CD4-positive, alpha-beta memory T cell (primary cell): ENCODE results near the gene MAP2K5. TPM values are rescaled to one million over a fixed set of nuclear protein-coding genes. Genes with fewer than 3 reads are reported as not detected.

Source experiments
- CTCF ChIA-PET: fragments of 350-600 bp; sonication (Branson Sonifier 250); formaldehyde crosslinking; loops from one replicate; lab custom pipeline; 2021; ENCODE audit warnings: inconsistent platforms; ENCODE audit not compliant: partially characterized antibody; lab: Charles Lee
- POLR2A ChIA-PET: fragments of 350-600 bp; sonication (Branson Sonifier 250); formaldehyde crosslinking; loops from one replicate; lab custom pipeline; 2021; ENCODE audit not compliant: partially characterized antibody; lab: Charles Lee
- DNase-seq, 5 donors: peaks; one replicate each; pipeline versions ENCODE4 v3.0.0 to v3.0.0-alpha.2; 2020 to 2022; ENCODE audit warnings: mixed read lengths in 1 of 5
- H3K27ac ChIP-seq: one replicate; pipeline ENCODE4 v1.7.0; 2013; ENCODE audit warnings: low read depth, low read length
- H3K27me3 ChIP-seq: 2 replicates; pipeline ENCODE4 v1.7.0; 2013; ENCODE audit warnings: mild to moderate bottlenecking, low read length, moderate library complexity; ENCODE audit not compliant: insufficient read depth
- H3K36me3 ChIP-seq: 2 replicates; pipeline ENCODE4 v1.7.0; 2013; ENCODE audit warnings: mild to moderate bottlenecking, low read length, moderate library complexity; ENCODE audit not compliant: insufficient read depth
- H3K4me1 ChIP-seq: 2 replicates; pipeline ENCODE4 v1.7.0; 2013; ENCODE audit warnings: mild to moderate bottlenecking, low read length, moderate library complexity; ENCODE audit not compliant: insufficient read depth
- H3K4me3 ChIP-seq, 2 donors: one replicate each; pipeline ENCODE4 v1.7.0; 2013; ENCODE audit warnings: low read length in 2 of 2, mild to moderate bottlenecking in 1 of 2
- H3K9me3 ChIP-seq, 2 donors: one replicate each; pipeline ENCODE4 v1.7.0; 2013; ENCODE audit warnings: low read length in 2 of 2, control low read depth in 1 of 2; ENCODE audit not compliant: control insufficient read depth in 1 of 2
- H3K27ac Mint-ChIP-seq, 7 donors: one replicate each; pipeline ENCODE4 v1.8.0; 2020 to 2021; ENCODE audit warnings: mixed read lengths in 7 of 7, mild to moderate bottlenecking in 6 of 7, inconsistent platforms in 3 of 7, moderate library complexity in 3 of 7
- H3K27me3 Mint-ChIP-seq, 2 donors: one replicate each; pipeline ENCODE4 v1.8.0; 2020 to 2021; ENCODE audit warnings: mixed read lengths in 2 of 2
- H3K36me3 Mint-ChIP-seq, 2 donors: one replicate each; pipeline ENCODE4 v1.8.0; 2020 to 2021; ENCODE audit warnings: mixed read lengths in 2 of 2, inconsistent platforms in 1 of 2, mild to moderate bottlenecking in 1 of 2
- H3K4me1 Mint-ChIP-seq, 4 donors: one replicate each; pipeline ENCODE4 v1.8.0; 2020 to 2021; ENCODE audit warnings: mixed read lengths in 4 of 4, mild to moderate bottlenecking in 1 of 4
- H3K4me3 Mint-ChIP-seq, 8 donors: one replicate each; pipeline ENCODE4 v1.8.0; 2020 to 2021; ENCODE audit warnings: mixed read lengths in 8 of 8, mild to moderate bottlenecking in 7 of 8, moderate library complexity in 6 of 8, inconsistent platforms in 3 of 8
- H3K9me3 Mint-ChIP-seq, 8 donors: one replicate each; pipeline ENCODE4 v1.8.0; 2020 to 2021; ENCODE audit warnings: mixed read lengths in 8 of 8, mild to moderate bottlenecking in 5 of 8, inconsistent platforms in 3 of 8, moderate library complexity in 1 of 8
- intact Hi-C: fragments of 100-400 bp; cut with micrococcal nuclease; formaldehyde crosslinking; loops from one replicate; pipeline ENCODE4 v1.15.1; 2023
- polyA plus RNA-seq, 2 donors: library from polyadenylated mRNA; unstranded; fragments of 300-500 nt; fragmentation: Illumina TruSeq; gene quantifications; one replicate each; pipeline ENCODE4 v1.2.3, GENCODE V29; 2021
- total RNA-seq, 2 experiments: library from RNA; stranded (reverse); gene quantifications; one replicate each; pipeline ENCODE4 v1.2.3, GENCODE V29; 2021

The MAP2K5 gene
- total and polyA plus RNA-seq, 4 experiments from 2014 or later: 15.2 to 31.4 (median 24.9) TPM

- Histone ChIP-seq H3K27me3 (no peaks in the 10 kb centered on the region), H3K4me3 (no peak overlapping the region), H3K27ac (no peak overlapping the region), H3K9me3 (no peaks in the 10 kb centered on the region), H3K4me1 (peaks cover under 1% of the 10 kb centered on the region), H3K36me3 (peaks cover 6% of the 10 kb centered on the region)
- no peak for DNase-seq
- H3K9me3 Mint-ChIP-seq: peaks cover 0 to 3% (median 0%) of the 10 kb centered on the region in 8 donors
- CTCF ChIA-PET: no interaction called here
- H3K27me3 Mint-ChIP-seq: no peaks in the 10 kb centered on the region
- H3K27ac Mint-ChIP-seq: no peak overlapping the region
- intact Hi-C loops: no loop called here
- POLR2A ChIA-PET: interaction anchor here (0.8 kb wide), 1 partner anchor 17 kb away, joined by 3 read pairs; the partner anchor contains the start of gene MAP2K5
- H3K4me3 Mint-ChIP-seq: no peak overlapping the region
- peaks cover 57 to 59% of the 10 kb centered on the region in 2 donors for H3K36me3 Mint-ChIP-seq
- H3K4me1 Mint-ChIP-seq: peaks cover 13 to 23% (median 17%) of the 10 kb centered on the region in 4 donors
Measured at GRCh38 chr15:67559158-67559557, 16.7 kb downstream of the MAP2K5 start.

DNA sequence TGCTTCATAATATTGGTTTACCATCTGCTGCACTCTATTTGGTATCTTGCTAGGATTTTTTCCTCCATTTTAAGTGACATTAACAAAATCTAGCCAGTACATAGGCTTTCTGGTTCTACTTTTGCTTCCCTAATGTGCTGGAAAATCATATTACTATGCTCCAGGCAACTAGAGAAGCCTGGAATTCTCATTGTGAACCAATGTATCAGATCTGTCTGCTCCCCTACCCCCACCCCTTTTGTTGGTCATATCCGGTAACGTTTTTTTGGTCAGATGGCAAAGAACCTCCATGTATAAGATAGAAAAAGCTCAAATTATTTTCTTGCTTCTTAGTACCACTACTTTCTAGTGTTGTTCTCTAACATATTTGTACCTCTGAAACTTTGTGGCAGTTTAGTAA lies 17.1 kb downstream of the MAP2K5 start:
- DNase-seq: no peak
- no peak overlapping the region for H3K27ac ChIP-seq
- intact Hi-C loops: no loop called here
- H3K4me3 ChIP-seq: no peak overlapping the region
- no peak overlapping the region for H3K27ac Mint-ChIP-seq
- H3K27me3 Mint-ChIP-seq: no peaks in the 10 kb centered on the region
- H3K4me3 Mint-ChIP-seq: no peak overlapping the region
- H3K9me3 ChIP-seq: no peaks in the 10 kb centered on the region
- H3K36me3 Mint-ChIP-seq: peaks cover 58 to 60% of the 10 kb centered on the region in 2 donors
- ChIA-PET POLR2A (no interaction called here), CTCF (no interaction called here)
- no peaks in the 10 kb centered on the region for H3K27me3 ChIP-seq
- H3K36me3 ChIP-seq: peaks cover 6% of the 10 kb centered on the region
- H3K4me1 ChIP-seq: peaks cover 5% of the 10 kb centered on the region
- H3K4me1 Mint-ChIP-seq: peaks cover 17 to 27% (median 21%) of the 10 kb centered on the region in 4 donors
- peaks cover 0 to 3% (median 0%) of the 10 kb centered on the region in 8 donors for H3K9me3 Mint-ChIP-seq

- POLR2A ChIA-PET: no interaction called here
- Mint-ChIP-seq H3K4me3 (no peak overlapping the region), H3K27me3 (no peaks in the 10 kb centered on the region)
Measured at GRCh38 chr15:67560320-67560719, 17.8 kb downstream of the MAP2K5 start.

GRCh38 chr15:67563092-67563491 lies 20.6 kb downstream of the MAP2K5 start:
- intact Hi-C loops: no loop called here
- CTCF ChIA-PET: no interaction called here
- Histone ChIP-seq H3K4me1 (peaks cover 9% of the 10 kb centered on the region), H3K4me3 (no peak overlapping the region), H3K9me3 (no peaks in the 10 kb centered on the region), H3K27ac (no peak overlapping the region), H3K27me3 (no peaks in the 10 kb centered on the region), H3K36me3 (no peaks in the 10 kb centered on the region)
- H3K36me3 Mint-ChIP-seq: peaks cover 45 to 48% of the 10 kb centered on the region in 2 donors
- no peak for DNase-seq
- peaks cover 0 to 2% (median 0%) of the 10 kb centered on the region in 8 donors for H3K9me3 Mint-ChIP-seq
- no peak overlapping the region for H3K27ac Mint-ChIP-seq
- no peak overlapping the region for H3K4me3 Mint-ChIP-seq
- H3K4me1 Mint-ChIP-seq: peaks cover 17 to 33% (median 25%) of the 10 kb centered on the region in 4 donors
- POLR2A ChIA-PET: no interaction called here
- no peaks in the 10 kb centered on the region for H3K27me3 Mint-ChIP-seq

More at GRCh38 chr15:67560320-67560719, 17.8 kb downstream of the MAP2K5 start:
- Histone ChIP-seq H3K27me3 (no peaks in the 10 kb centered on the region), H3K4me3 (no peak overlapping the region), H3K36me3 (peaks cover 1% of the 10 kb centered on the region), H3K9me3 (no peaks in the 10 kb centered on the region), H3K4me1 (peaks cover 9% of the 10 kb centered on the region), H3K27ac (no peak overlapping the region)
- peaks cover 55% of the 10 kb centered on the region in 2 donors for H3K36me3 Mint-ChIP-seq
- CTCF ChIA-PET: no interaction called here
- peaks cover 19 to 33% (median 27%) of the 10 kb centered on the region in 4 donors for H3K4me1 Mint-ChIP-seq
- DNase-seq: no peak
- H3K27ac Mint-ChIP-seq: no peak overlapping the region
- peaks cover 0 to 3% (median 0%) of the 10 kb centered on the region in 8 donors for H3K9me3 Mint-ChIP-seq
- intact Hi-C loops: no loop called here

DNA sequence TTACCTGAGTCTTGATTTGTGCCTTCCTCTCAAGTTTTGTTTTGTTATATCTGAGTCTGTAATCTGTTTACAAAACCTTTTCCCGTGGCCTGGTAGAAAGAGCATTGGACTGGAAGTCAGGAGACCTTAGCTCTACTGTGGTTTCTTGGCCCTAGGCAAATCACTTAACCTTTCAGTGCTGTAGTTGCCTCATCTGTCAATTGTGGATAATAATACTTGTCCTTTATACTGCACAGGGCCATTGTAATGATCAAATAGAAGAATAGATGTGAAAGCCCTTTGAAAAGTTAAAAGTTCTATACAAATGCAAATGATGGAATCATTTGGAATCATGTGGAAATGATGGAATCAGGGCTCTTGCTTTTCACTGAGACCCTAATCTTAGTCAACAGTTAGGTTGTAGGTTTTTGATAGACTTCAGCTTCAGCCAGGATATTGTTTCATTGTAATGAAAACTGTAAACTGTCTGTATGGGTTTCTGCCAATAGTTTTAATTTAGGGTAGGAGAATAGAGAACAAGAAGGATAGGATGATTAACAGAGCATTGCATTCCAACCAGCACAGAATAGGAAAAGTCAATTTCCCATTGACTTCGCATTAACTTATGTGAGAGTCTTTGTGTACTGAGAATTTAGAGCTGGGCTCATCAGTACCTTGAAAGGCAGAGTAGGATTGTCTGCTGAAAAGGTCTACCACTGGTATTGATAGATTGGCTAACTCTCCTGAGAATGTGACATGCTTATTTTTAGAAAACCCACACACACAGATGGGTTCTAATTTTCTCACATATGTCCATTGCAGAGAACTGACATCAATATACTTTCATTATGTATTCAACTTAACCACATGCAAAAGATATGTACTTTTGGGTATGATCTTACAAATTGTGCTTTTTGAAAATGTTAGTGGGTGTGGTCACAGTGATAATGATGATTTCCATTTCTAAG lies 21.8 kb downstream of the MAP2K5 start:
- Histone ChIP-seq H3K9me3 (no peaks in the 10 kb centered on the region), H3K27ac (no peak overlapping the region), H3K27me3 (no peaks in the 10 kb centered on the region), H3K36me3 (no peaks in the 10 kb centered on the region), H3K4me1 (peaks cover 9% of the 10 kb centered on the region), H3K4me3 (no peak overlapping the region)
- peaks cover 38% of the 10 kb centered on the region in 2 donors for H3K36me3 Mint-ChIP-seq
- ChIA-PET POLR2A (interaction anchor here (1.2 kb wide), 1 partner anchor 22 kb away, joined by 3 read pairs; the partner anchor contains the start of gene MAP2K5), CTCF (no interaction called here)
- intact Hi-C loops: no loop called here
- peaks cover 17 to 31% (median 23%) of the 10 kb centered on the region in 4 donors for H3K4me1 Mint-ChIP-seq
- H3K27me3 Mint-ChIP-seq: no peaks in the 10 kb centered on the region
- H3K9me3 Mint-ChIP-seq: no peaks in the 10 kb centered on the region
- no peak for DNase-seq
- H3K27ac Mint-ChIP-seq: no peak overlapping the region
- H3K4me3 Mint-ChIP-seq: no peak overlapping the region

DNA sequence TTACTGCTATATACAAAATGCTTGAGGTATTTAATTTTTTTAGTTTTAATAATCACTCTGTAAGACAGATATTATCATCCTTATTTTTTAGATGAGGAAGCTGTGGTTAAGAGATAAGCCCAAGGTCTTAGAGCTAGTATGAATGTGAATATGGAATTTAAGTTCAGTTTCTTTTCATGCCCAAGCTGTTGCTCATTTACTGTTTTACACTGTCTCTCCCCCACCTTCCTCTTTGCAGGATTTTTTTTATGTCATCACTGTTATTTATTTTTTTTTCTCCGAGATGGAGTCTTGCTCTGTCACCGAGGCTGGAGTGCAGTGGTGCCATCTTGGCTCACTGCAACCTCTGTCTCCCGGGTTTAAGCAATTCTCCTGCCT lies 22.5 kb downstream of the MAP2K5 start:
- no peaks in the 10 kb centered on the region for H3K9me3 Mint-ChIP-seq
- Histone ChIP-seq H3K9me3 (no peaks in the 10 kb centered on the region), H3K27me3 (no peaks in the 10 kb centered on the region), H3K27ac (no peak overlapping the region), H3K4me1 (peaks cover 9% of the 10 kb centered on the region), H3K36me3 (no peaks in the 10 kb centered on the region), H3K4me3 (no peak overlapping the region)
- ChIA-PET CTCF (no interaction called here), POLR2A (no interaction called here)
- no peak overlapping the region for H3K4me3 Mint-ChIP-seq
- H3K4me1 Mint-ChIP-seq: peaks cover 17 to 25% (median 23%) of the 10 kb centered on the region in 4 donors
- H3K36me3 Mint-ChIP-seq: peaks cover 33 to 34% of the 10 kb centered on the region in 2 donors
- intact Hi-C loops: no loop called here
- peak overlapping the region in 1 of 7 donors; percentile 60 for H3K27ac Mint-ChIP-seq
- DNase-seq: no peak
- no peaks in the 10 kb centered on the region for H3K27me3 Mint-ChIP-seq

GRCh38 chr15:67569668-67570067 lies 27.2 kb downstream of the MAP2K5 start:
- POLR2A ChIA-PET: no interaction called here
- H3K9me3 Mint-ChIP-seq: no peaks in the 10 kb centered on the region
- peaks cover 23 to 37% of the 10 kb centered on the region in 2 donors for H3K36me3 Mint-ChIP-seq
- no peak overlapping the region for H3K27ac ChIP-seq
- H3K4me3 Mint-ChIP-seq: no peak overlapping the region
- H3K36me3 ChIP-seq: no peaks in the 10 kb centered on the region
- no peak for DNase-seq
- H3K4me3 ChIP-seq: no peak overlapping the region
- peaks cover 4% of the 10 kb centered on the region for H3K4me1 ChIP-seq
- intact Hi-C loops: no loop called here
- no peaks in the 10 kb centered on the region for H3K9me3 ChIP-seq
- no peaks in the 10 kb centered on the region for H3K27me3 Mint-ChIP-seq
- H3K27me3 ChIP-seq: no peaks in the 10 kb centered on the region
- CTCF ChIA-PET: no interaction called here
- H3K4me1 Mint-ChIP-seq: peaks cover 3 to 11% (median 6%) of the 10 kb centered on the region in 4 donors
- peak overlapping the region in 1 of 7 donors; percentile 8 for H3K27ac Mint-ChIP-seq
